Adrenal gland (tissue), 5 donors: ENCODE measurements around the gene PEAR1.

Experiments used
- POLR2A ChIP-seq, 2 donors: fragments of 450-650 bp; IDR thresholded peaks; one replicate each; pipeline ENCODE4 v1.6.1; 2017; ENCODE audit warnings: antibody characterized with exemption in 2 of 2, mild to moderate bottlenecking in 2 of 2, moderate library complexity in 1 of 2
- TF ChIP-seq, protein P1 (sequence below), 6 experiments: fragments of 450-650 bp in 4 of 6; fragments of 200-600 bp in 2 of 6; sonication (generic) in 1 of 6; IDR thresholded peaks; 1 replicate in 5 of 6; 2 replicates in 1 of 6; pipeline versions ENCODE4 v1.5.1 to v1.8.0; 2016 to 2021; ENCODE audit warnings: antibody characterized with exemption in 6 of 6, mild to moderate bottlenecking in 2 of 6, moderate library complexity in 1 of 6
- donor health status: DM: no; HTN: no; CAD: no.

DNA sequence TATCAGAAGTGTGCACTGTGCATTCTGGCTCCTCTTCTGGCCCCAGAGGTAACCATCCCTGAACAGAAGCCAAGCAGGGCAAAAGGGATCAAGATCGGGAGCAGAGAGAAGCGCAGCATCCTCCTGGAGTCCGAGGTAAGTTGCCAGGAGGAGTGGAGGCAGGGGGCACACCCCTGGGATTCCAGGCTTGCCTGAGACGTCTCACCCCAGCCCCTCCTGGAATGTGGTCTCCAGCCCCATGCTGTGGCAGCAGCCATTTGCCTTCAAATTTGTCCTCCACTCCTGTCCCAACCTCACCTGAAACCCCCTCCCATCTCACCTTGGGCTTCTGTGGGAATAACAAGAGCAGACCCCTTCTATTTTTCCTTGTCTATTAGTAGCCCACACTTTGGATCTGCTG, 37.0 kb downstream of the PEAR1 start:
- TF ChIP-seq, protein P1, sequence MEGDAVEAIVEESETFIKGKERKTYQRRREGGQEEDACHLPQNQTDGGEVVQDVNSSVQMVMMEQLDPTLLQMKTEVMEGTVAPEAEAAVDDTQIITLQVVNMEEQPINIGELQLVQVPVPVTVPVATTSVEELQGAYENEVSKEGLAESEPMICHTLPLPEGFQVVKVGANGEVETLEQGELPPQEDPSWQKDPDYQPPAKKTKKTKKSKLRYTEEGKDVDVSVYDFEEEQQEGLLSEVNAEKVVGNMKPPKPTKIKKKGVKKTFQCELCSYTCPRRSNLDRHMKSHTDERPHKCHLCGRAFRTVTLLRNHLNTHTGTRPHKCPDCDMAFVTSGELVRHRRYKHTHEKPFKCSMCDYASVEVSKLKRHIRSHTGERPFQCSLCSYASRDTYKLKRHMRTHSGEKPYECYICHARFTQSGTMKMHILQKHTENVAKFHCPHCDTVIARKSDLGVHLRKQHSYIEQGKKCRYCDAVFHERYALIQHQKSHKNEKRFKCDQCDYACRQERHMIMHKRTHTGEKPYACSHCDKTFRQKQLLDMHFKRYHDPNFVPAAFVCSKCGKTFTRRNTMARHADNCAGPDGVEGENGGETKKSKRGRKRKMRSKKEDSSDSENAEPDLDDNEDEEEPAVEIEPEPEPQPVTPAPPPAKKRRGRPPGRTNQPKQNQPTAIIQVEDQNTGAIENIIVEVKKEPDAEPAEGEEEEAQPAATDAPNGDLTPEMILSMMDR (IDR thresholded peaks at IDR 0.05): no peak
- no peak for TF ChIP-seq POLR2A (IDR thresholded peaks at IDR 0.05)
